NCI-H2107 treated with DMSO at 0.1 percent for 48 hours (cell line): Measurements from ENCODE around the gene CYTH3.
A peak's percentile ranks its signal among the peaks of the same experiment; 100 is the strongest.
"Not testable (repeated sequence)": the region's sequence is repeated elsewhere in the genome, so short reads cannot be mapped to it uniquely, and the experiment has no call there.

Experiments
- DNase-seq: peaks from one replicate; lab custom pipeline; 2025; ENCODE audit not compliant: unreplicated experiment; lab: John Stamatoyannopoulos, UW

Gene CYTH3

GRCh38 chr7:6283391-6284054 lies 11.1 kb upstream of the CYTH3 start:
- not testable (repeated sequence) for DNase-seq

GRCh38 chr7:6279937-6280336 lies 7.5 kb upstream of the CYTH3 start:
- DNase-seq, result no peak

- no peak for DNase-seq
These were observed 6.9 kb upstream of the CYTH3 start for GRCh38 chr7:6279341-6279740.

- DNase-seq, result no peak
These were observed 6.4 kb upstream of the CYTH3 start for GRCh38 chr7:6278749-6279310.

GRCh38 chr7:6277476-6277875 lies 5.1 kb upstream of the CYTH3 start:
- DNase-seq, result no peak

- no peak for DNase-seq
These were observed 4.5 kb upstream of the CYTH3 start for GRCh38 chr7:6276911-6277408.

- DNase-seq, result no peak
These were observed 2.3 kb upstream of the CYTH3 start for GRCh38 chr7:6274743-6275142.

GRCh38 chr7:6273917-6274630 lies 1.6 kb upstream of the CYTH3 start:
- no peak for DNase-seq

- peak; percentile 82 for DNase-seq
These were observed 985 bp upstream of the CYTH3 start for GRCh38 chr7:6273380-6273837.

- DNase-seq, result peak; percentile 6
These were observed 557 bp downstream of the CYTH3 start for GRCh38 chr7:6271694-6272440.

GRCh38 chr7:6271060-6271658 lies 1.3 kb downstream of the CYTH3 start:
- DNase-seq, result peak; percentile 38

GRCh38 chr7:6269527-6269926 lies 2.9 kb downstream of the CYTH3 start:
- DNase-seq, result no peak

GRCh38 chr7:6268907-6269306 lies 3.5 kb downstream of the CYTH3 start:
- DNase-seq, result no peak

GRCh38 chr7:6268023-6268900 lies 4.2 kb downstream of the CYTH3 start:
- DNase-seq, result no peak

GRCh38 chr7:6266699-6267098 lies 5.7 kb downstream of the CYTH3 start:
- no peak for DNase-seq

- DNase-seq, result no peak
These were observed 10.2 kb downstream of the CYTH3 start for GRCh38 chr7:6262221-6262620.

GRCh38 chr7:6261699-6262098 lies 10.7 kb downstream of the CYTH3 start:
- no peak for DNase-seq

GRCh38 chr7:6260291-6261187 lies 11.9 kb downstream of the CYTH3 start:
- DNase-seq, result no peak

- DNase-seq, result no peak
These were observed 13.2 kb downstream of the CYTH3 start for GRCh38 chr7:6259257-6259656.
